GM12865 (cell line): ENCODE measurements around the gene UVRAG.
"Not testable (repeated sequence)": the region's sequence is repeated elsewhere in the genome, so short reads cannot be mapped to it uniquely, and the experiment has no call there.

Experiments used
- DNase-seq: peaks from one replicate; pipeline ENCODE4 v3.0.0; 2010; ENCODE audit warnings: low read depth
- H3K4me3 ChIP-seq: 2 replicates; pipeline ENCODE4 v1.5.1; 2011; ENCODE audit warnings: mild to moderate bottlenecking, low read depth, low read length, control low read depth
- CTCF ChIP-seq: IDR thresholded peaks from 2 replicates; pipeline ENCODE4 v1.5.1; 2011; ENCODE audit warnings: low read length, control low read depth, low read depth, inconsistent platforms; ENCODE audit not compliant: insufficient read depth; ENCODE audit errors: missing control alignments

UVRAG gene

GRCh38 chr11:76049511-76049910 is 234.5 kb downstream of the UVRAG start:
- TF ChIP-seq CTCF: no peak
- no peak overlapping the region for H3K4me3 ChIP-seq
- DNase-seq: no peak

DNA sequence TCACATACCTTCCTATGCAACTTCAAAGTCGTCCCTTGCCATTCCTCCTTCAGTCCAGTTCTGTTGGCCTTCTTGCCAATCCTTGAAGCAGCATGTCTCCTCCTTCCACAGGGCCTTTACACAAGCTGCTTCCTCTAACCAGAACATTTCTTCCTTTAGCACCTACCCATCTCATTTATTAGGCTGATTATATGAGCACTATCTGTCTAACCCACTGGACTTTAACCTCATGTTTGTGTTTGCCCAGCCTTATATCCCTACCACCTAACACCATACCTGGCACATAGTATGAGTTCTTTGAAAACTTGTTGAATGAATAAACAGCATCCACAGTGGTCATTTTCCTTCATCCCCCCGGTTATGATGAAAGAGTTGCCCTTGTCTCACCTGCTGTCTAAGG is 236.9 kb downstream of the UVRAG start:
- no peak overlapping the region for H3K4me3 ChIP-seq
- no peak for DNase-seq
- no peak for TF ChIP-seq CTCF

DNA sequence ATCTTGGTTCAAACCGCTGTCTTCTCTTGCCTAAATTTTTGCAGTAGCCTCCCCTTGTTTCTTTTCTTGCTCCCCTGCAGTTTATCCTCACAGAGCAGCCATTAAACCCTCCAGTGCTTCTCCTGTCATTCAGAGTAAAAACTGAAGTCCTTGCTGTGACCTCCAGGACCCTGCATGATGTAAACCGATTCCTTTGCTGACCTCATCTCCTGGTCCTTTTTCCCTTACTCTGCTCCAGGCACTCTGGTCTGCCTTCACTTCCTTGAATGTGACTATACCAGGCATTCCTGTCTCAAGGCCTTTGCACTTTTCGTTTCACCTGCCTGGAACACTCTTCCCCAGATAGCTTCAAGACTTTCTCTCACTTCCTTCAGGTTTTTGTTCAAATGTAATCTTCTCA is 239.3 kb downstream of the UVRAG start:
- DNase-seq: no peak
- no peak for TF ChIP-seq CTCF
- no peak overlapping the region for H3K4me3 ChIP-seq

GRCh38 chr11:76056876-76057275 is 241.9 kb downstream of the UVRAG start:
- TF ChIP-seq CTCF: no peak
- H3K4me3 ChIP-seq: no peak overlapping the region
- no peak for DNase-seq

- H3K4me3 ChIP-seq, DNase-seq: not testable (repeated sequence)
These were observed 245.5 kb downstream of the UVRAG start for GRCh38 chr11:76060475-76061036.

DNA sequence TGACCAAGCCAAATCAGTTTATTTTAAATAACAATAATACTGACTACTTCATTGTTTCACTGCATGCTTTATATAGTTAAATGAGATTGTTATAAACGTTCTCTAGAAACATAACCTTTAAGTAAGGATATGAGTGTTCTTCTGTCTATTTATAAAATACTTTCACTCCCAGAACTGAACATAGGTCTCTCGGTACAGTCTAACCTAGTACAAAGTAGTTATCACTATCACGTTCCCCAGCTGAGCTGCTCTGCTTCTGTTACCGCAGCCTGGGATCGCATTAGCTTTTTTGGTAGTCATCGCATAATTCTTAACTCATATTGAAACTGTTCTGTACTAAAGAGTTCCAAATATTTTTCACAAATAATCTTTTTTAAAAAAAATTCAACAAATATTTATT is 247.7 kb downstream of the UVRAG start:
- no peak for TF ChIP-seq CTCF
- DNase-seq: peak; percentile 88
- H3K4me3 ChIP-seq: no peak overlapping the region

- H3K4me3 ChIP-seq: no peak overlapping the region
These were observed 249.2 kb downstream of the UVRAG start for GRCh38 chr11:76064192-76064591.

More at GRCh38 chr11:76064192-76064591, 249.2 kb downstream of the UVRAG start:
- no peak for TF ChIP-seq CTCF
- no peak for DNase-seq
